Amygdala (tissue), 56 donors: ENCODE data around the gene GRM8.

Source experiments
- DNase-seq, 56 donors: peaks; one replicate each; lab custom pipeline; 2025; lab: John Stamatoyannopoulos, UW

GRM8 gene

DNA sequence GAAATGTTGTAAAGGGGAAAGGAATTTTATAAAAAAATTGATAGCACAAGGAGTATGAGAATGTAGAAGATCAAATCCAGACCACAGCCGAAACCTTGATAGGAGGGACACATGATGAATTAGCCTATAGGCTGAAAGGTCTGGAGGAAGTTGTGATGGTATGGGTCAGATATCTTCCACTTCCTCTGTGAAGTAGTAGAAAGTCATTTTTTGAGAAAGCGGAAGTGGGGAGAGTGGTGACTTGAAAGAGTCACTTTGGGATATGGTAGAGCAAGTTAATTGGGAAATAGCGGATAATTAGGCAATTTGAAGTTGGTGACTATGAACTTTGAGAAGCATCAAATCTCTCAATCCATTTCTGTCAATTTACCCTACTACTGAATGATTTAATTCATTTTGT lies 99.4 kb downstream of the GRM8 start:
- DNase-seq, result no peak

GRCh38 chr7:127152423-127152822 lies 100.3 kb downstream of the GRM8 start:
- DNase-seq, result no peak

- no peak for DNase-seq
Observed at GRCh38 chr7:127151379-127151778, 101.4 kb downstream of the GRM8 start.

DNA sequence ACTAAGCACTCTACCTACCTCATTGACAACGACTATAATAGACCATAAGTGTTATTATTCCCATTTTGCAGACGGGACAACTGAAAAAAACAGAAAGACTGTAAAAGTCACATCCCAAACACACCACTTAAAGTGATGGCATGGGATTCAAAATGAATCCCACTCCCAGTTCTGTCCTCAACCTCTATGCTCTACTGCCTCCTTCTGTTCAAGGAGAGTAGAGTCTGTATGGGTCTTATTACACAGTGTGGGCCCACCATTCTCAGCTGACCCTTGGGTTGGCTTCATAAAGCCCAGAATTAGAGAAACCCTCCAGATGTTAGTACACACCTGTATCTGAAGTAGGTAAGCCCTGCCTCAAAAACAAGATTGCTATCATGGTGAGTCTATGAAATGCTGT lies 102.2 kb downstream of the GRM8 start:
- DNase-seq, result no peak

- no peak for DNase-seq
Observed at GRCh38 chr7:127146746-127147536, 105.8 kb downstream of the GRM8 start.

GRCh38 chr7:127137146-127137545 lies 115.6 kb downstream of the GRM8 start:
- no peak for DNase-seq

DNA sequence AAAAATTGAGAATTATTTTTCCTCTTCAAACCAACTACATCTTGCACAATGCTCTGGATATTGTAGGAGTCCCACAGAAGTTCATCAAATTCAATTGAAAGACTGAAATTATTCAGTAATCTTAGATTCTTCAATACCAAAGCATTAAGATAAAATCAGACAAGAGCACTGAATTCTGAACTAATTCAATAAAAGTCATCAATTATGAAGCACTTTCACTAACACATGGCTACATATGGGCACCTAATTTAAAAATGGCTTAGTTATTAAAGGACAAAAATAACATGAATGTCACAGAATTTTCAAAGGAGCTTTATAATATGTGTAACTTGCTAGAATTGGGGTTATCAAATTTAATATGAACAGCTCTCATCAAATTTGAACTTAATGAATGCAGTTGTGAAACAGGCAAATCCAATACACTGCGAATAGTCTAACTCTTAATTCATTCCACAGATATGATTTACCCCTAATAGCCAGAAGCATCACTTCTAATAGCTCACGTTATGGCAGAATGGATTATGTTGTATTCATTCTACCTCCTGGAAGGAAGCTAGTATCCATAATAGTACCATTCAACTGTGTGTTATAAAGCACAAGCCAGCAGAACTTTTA lies 116.8 kb downstream of the GRM8 start:
- DNase-seq, result no peak

DNA sequence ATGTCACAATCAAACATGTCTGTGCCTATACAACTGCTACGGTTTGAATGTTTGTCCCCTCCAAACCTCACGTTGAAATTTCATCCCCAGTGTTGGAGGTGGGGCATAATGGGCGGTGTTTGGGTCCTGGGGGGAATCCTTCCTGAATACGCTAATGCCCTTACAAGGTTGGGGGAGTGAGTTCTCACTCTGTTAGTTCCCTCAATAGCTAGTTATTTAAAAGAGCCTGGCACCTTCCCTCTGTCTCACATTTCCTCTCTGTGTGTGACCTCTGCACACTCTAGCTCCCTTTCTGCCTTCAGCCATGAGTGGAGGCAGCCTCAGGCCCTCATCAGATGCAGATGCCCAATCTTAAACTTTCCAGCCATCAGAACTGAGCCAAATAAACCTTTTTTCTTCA lies 129.5 kb downstream of the GRM8 start:
- DNase-seq, result no peak

GRCh38 chr7:127119517-127119916 lies 133.2 kb downstream of the GRM8 start:
- no peak for DNase-seq

GRCh38 chr7:127114742-127115265 lies 137.9 kb downstream of the GRM8 start:
- DNase-seq, result no peak

DNA sequence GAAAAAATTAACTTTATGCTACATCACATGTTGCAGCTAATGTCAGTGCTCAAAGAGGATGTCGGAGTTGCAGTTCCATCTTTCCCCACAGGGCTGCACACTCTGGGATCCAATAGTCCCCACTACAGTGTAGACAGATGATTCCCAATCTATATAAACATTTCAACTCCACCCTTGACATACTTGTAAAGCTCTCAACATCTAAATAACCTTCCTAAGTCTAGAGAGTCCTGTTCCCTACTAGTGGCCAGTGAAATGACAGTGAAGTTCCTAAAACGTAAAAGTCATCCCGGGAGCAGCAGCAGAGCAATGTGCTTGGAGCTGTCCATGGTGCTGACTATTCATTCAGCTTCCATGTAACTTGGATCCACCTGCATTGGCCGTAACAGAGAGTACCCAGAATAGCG lies 145.1 kb downstream of the GRM8 start:
- peak in 21 of 56 donors; percentile 1 to 55 (median 11) for DNase-seq

GRCh38 chr7:127093340-127093739 lies 159.4 kb downstream of the GRM8 start:
- no peak for DNase-seq

GRCh38 chr7:127091620-127092019 lies 161.1 kb downstream of the GRM8 start:
- no peak for DNase-seq

- no peak for DNase-seq
Observed at GRCh38 chr7:127089146-127089545, 163.6 kb downstream of the GRM8 start.

DNA sequence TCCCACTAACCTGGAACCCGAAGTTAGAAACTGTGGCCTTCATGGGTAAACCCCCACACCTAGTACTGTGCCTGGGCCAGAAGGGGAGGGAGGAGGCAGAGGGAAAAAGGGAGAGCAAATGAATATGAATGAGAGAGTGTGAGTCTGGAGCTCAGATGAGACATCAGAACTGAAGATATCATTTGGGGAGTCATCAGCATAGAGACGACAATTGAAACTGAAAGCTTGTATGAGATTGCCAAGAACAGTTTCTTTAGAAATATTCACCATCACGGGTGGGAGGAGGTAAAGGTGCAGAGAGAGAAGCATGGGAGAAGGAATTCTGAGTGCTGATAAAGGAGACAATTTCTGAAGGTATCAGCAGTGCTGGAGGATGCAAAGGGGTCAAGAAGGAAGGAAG lies 171.2 kb downstream of the GRM8 start:
- no peak for DNase-seq

- no peak for DNase-seq
Observed at GRCh38 chr7:127080576-127080975, 172.2 kb downstream of the GRM8 start.

GRCh38 chr7:127066974-127067373 lies 185.8 kb downstream of the GRM8 start:
- no peak for DNase-seq

DNA sequence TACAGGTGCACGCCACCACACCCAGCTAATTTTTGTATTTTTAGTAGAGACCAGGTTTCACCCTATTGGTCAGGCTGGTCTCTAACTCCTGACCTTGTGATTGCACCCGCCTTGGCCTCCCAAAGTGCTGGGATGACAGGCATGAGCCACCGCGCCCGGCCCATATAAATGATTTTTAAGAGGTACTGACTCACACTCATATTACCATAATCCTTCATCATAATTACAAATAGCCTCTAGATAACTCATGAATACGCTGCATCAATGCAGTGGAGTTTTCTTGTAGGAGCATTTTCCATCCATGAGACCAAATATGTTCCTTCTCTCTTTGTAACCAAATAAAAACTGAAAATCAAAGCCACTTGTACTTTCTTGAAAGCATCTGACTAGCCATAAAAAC lies 193.3 kb downstream of the GRM8 start:
- DNase-seq, result no peak

- no peak for DNase-seq
Observed at GRCh38 chr7:127057918-127058317, 194.8 kb downstream of the GRM8 start.

DNA sequence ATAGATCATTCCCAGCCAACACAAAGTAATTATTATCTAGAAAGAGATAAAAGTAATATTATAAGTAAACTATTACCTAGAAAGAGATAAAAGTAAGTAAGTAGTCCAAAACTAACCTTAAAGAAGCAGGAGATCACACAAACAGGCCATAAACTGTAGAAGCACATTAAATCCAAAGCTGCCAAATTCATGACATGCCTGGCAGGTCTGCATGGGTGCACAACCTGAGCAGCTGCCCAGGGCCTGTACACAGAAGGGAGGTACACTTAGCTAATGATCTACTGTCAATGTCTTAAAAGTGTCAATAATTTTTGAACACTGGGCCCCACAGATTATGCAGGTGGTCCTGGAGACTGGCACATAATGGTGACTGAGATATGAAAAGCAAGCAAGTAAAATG lies 196.5 kb downstream of the GRM8 start:
- no peak for DNase-seq

GRCh38 chr7:127047521-127047920 lies 205.2 kb downstream of the GRM8 start:
- DNase-seq, result no peak
